SU-DHL-6 (cell line): ENCODE measurements around the gene EPHB2.

ENCODE experiments used
- CTCF ChIP-seq: fragments of 200-600 bp; sonication (generic); IDR thresholded peaks from one replicate; pipeline ENCODE4 v1.5.1; 2017; ENCODE audit warnings: antibody characterized with exemption, mild to moderate bottlenecking, low read length, moderate library complexity; ENCODE audit not compliant: insufficient read depth, poor library complexity, severe bottlenecking
- EZH2phosphoT487 ChIP-seq: fragments of 200-600 bp; sonication (generic), shearing (Covaris generic); conservative IDR thresholded peaks from 2 replicates; pipeline ENCODE4 v1.6.1; 2018; ENCODE audit warnings: mild to moderate bottlenecking, antibody characterized with exemption, low read length, moderate library complexity, mixed read lengths

DNA sequence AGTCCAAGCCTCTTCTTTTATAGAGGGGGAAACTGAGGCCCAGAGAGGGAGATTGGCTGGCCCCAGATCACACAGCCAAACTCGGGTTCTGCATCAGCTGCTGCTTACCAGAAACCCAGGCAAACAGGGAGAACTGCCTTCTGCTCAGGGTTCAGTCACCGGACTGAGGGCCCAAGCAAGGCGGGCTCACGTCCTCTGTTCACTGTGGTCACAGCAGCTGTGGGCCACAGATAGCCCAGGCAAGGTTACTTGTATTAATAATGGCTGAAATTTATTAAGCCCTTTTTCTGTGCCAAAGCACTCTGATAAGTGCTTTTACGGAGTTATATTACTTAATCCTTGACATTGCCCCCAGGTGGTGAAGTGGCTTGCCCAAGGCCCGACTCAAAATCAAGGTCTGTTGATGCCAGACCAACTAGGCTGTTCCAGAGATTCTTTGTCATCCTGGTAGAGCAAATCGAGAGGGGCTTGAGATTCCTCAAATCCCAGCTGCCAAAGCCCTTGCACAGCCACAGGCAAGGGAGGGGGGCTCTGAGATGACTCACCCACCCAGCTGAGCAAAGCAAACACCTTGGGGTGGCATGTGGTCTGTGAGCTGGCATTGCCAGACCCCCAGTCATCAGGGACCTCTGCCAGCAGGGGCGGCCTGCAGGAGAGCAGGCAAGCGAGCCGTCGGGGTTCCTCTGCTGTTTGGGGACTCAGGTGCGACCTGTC is 36.5 kb downstream of the EPHB2 start:
- no peak for TF ChIP-seq CTCF
- TF ChIP-seq EZH2phosphoT487, result no peak
